HepG2 (cell line): ENCODE results near the gene ENG. TPM values are rescaled to one million over a fixed set of nuclear protein-coding genes. Genes with fewer than 3 reads are reported as not detected.

Source experiments
- AGO2 ChIP-seq: fragments of 200-400 bp; formaldehyde crosslinking; optimal IDR thresholded peaks from 2 replicates; pipeline ENCODE3; 2017; ENCODE audit warnings: mild to moderate bottlenecking, low read depth, low read length, moderate library complexity
- FOXK2 ChIP-seq: fragments of 450-650 bp; IDR thresholded peaks from 2 replicates; pipeline ENCODE4 v1.6.1; 2016
- RERE ChIP-seq: IDR thresholded peaks from 2 replicates; pipeline ENCODE4 v1.6.1; 2016; ENCODE audit warnings: low read depth, missing genetic modification reagents, missing compliant biosample characterization
- SP1 ChIP-seq, 2 experiments: fragments of 450-650 bp in 1 of 2; sonication (generic) in 1 of 2; formaldehyde crosslinking in 1 of 2; IDR thresholded peaks; 2 replicates each; pipeline versions ENCODE4 v1.4.0 to v1.6.1; 2016 to 2020; ENCODE audit warnings: missing genetic modification reagents in 1 of 2
- SUZ12 ChIP-seq: fragments of 150-350 bp; IDR thresholded peaks from 2 replicates; pipeline ENCODE4 v1.6.1; 2014; ENCODE audit warnings: low read depth, low read length
- THAP7 ChIP-seq: sonication (generic); formaldehyde crosslinking; IDR thresholded peaks from 2 replicates; pipeline ENCODE4 v1.8.1; 2023; ENCODE audit warnings: mild to moderate bottlenecking, missing genetic modification reagents
- TOE1 ChIP-seq: sonication (generic); formaldehyde crosslinking; IDR thresholded peaks from 2 replicates; pipeline ENCODE4 v1.4.0; 2020; ENCODE audit warnings: mild to moderate bottlenecking, missing genetic modification reagents
- ZNF282 ChIP-seq: fragments of 450-650 bp; IDR thresholded peaks from 2 replicates; pipeline ENCODE4 v1.6.1; 2018; ENCODE audit not compliant: partially characterized antibody
- ZNF512B ChIP-seq: sonication (generic); formaldehyde crosslinking; IDR thresholded peaks from 2 replicates; pipeline ENCODE4 v1.5.1; 2020; ENCODE audit warnings: missing genetic modification reagents, mild to moderate bottlenecking, borderline replicate concordance
- ZNF646 ChIP-seq: sonication (generic); formaldehyde crosslinking; IDR thresholded peaks from 2 replicates; pipeline ENCODE4 v1.9.0; 2021; ENCODE audit warnings: mild to moderate bottlenecking, missing genetic modification reagents
- ZNF75D ChIP-seq: sonication (generic); formaldehyde crosslinking; IDR thresholded peaks from 2 replicates; pipeline ENCODE4 v1.8.1; 2023; ENCODE audit warnings: missing genetic modification reagents, mild to moderate bottlenecking, borderline replicate concordance
- polyA plus RNA-seq, 8 experiments: library from polyadenylated mRNA; depleted of rRNA in 3 of 8; stranded (reverse) in 7 of 8; unstranded in 1 of 8; fragments of >200 nt; fragmentation: Illumina TruSeq in 4 of 8; extraction: Trizol in 4 of 8; gene quantifications; 2 replicates each; pipeline versions ENCODE4 v1.2.1 to v1.2.3, GENCODE V29; 2011 to 2016; ENCODE audit warnings: low read depth in 4 of 8, missing spikeins in 1 of 8, mixed read lengths in 1 of 8; ENCODE audit not compliant: insufficient read depth in 1 of 8
- total RNA-seq, 5 experiments: library from RNA; depleted of rRNA; stranded (reverse); fragments of >200 nt; fragmentation: Illumina TruSeq; extraction: Trizol; gene quantifications; 2 replicates each; pipeline ENCODE4 v1.2.3, GENCODE V29; 2016; ENCODE audit warnings: low read depth in 1 of 5

Gene ENG
- total and polyA plus RNA-seq, 2 of the 13 experiments (the other 11 are each of a cell fraction or from before 2014, with no cell fraction given), result 0.02 to 1.1 TPM

GRCh38 chr9:127885508-127886281 lies 31.2 kb upstream of the ENG start (continued):
- TF ChIP-seq ZNF512B (CRISPR knock-in tag), result no peak
- TF ChIP-seq FOXK2, result no peak
- TF ChIP-seq THAP7 (CRISPR knock-in tag), result no peak
- no peak for TF ChIP-seq ZNF646 (CRISPR knock-in tag)
- TF ChIP-seq SP1 (IDR thresholded peaks at IDR 0.05), result no peak
- TF ChIP-seq SP1 (CRISPR knock-in tag; IDR thresholded peaks at IDR 0.05), result no peak
- no peak for TF ChIP-seq TOE1
- no peak for TF ChIP-seq ZNF75D
- TF ChIP-seq AGO2, result peak; percentile 22
- TF ChIP-seq SUZ12, result no peak
- no peak for TF ChIP-seq ZNF282
- no peak for TF ChIP-seq RERE (CRISPR knock-in tag)
